ENCODE data around the gene RNF26. TPM values are rescaled to one million over a fixed set of nuclear protein-coding genes. Genes with fewer than 3 reads are reported as not detected.

The RNF26 gene
- total RNA-seq, 1 donor from 2014 or later = 16.8 TPM

GRCh38 chr11:119372260-119373058 lies 38.1 kb downstream of the RNF26 start:
- no peaks in the 10 kb centered on the region for H3K27me3 ChIP-seq
- intact Hi-C loops (cut with DNase I) = no loop called here
- H3K36me3 ChIP-seq = no peaks in the 10 kb centered on the region
- H3K27ac ChIP-seq = no peak overlapping the region
- H3K4me3 ChIP-seq = no peak overlapping the region
- H3K4me1 ChIP-seq = peaks cover 5 to 15% of the 10 kb centered on the region in 2 donors
- DNase-seq (ENCODE audit: low spot score in 2 of 2) = peak in 1 of 2 donors; percentile 61
- no peak for TF ChIP-seq CTCF (IDR thresholded peaks at IDR 0.05)
- H3K9me3 ChIP-seq = no peaks in the 10 kb centered on the region

GRCh38 chr11:119373059-119373920 lies 39.0 kb downstream of the RNF26 start:
- no peaks in the 10 kb centered on the region for H3K9me3 ChIP-seq
- H3K4me3 ChIP-seq = no peak overlapping the region
- H3K27ac ChIP-seq = no peak overlapping the region
- H3K4me1 ChIP-seq = peaks cover 5 to 15% of the 10 kb centered on the region in 2 donors
- no peaks in the 10 kb centered on the region for H3K36me3 ChIP-seq
- TF ChIP-seq CTCF (IDR thresholded peaks at IDR 0.05) = no peak
- intact Hi-C loops (cut with DNase I) = no loop called here
- DNase-seq (ENCODE audit: low spot score in 2 of 2) = peak in 1 of 2 donors; percentile 43
- no peaks in the 10 kb centered on the region for H3K27me3 ChIP-seq

- peak in 1 of 2 donors; percentile 89 for DNase-seq (ENCODE audit: low spot score in 2 of 2)
- H3K27ac ChIP-seq = no peak overlapping the region
- peaks cover 5 to 15% of the 10 kb centered on the region in 2 donors for H3K4me1 ChIP-seq
- TF ChIP-seq CTCF (IDR thresholded peaks at IDR 0.05) = peak; percentile 82 to 85 (median 84)
- intact Hi-C loops (cut with DNase I) = loop anchor here (1.0 kb wide), 1 partner anchor 18 kb away; no protein-coding TSS in a partner anchor
- H3K36me3 ChIP-seq = no peaks in the 10 kb centered on the region
- H3K27me3 ChIP-seq = no peaks in the 10 kb centered on the region
- H3K4me3 ChIP-seq = no peak overlapping the region
- H3K9me3 ChIP-seq = no peaks in the 10 kb centered on the region
Observed at GRCh38 chr11:119373921-119374631, 39.7 kb downstream of the RNF26 start.

- peaks cover 5 to 15% of the 10 kb centered on the region in 2 donors for H3K4me1 ChIP-seq
- peak in 1 of 2 donors; percentile 54 for DNase-seq (ENCODE audit: low spot score in 2 of 2)
- peak overlapping the region in 1 of 2 donors; percentile 62 for H3K27ac ChIP-seq
- no peak overlapping the region for H3K4me3 ChIP-seq
- H3K9me3 ChIP-seq = no peaks in the 10 kb centered on the region
- no peaks in the 10 kb centered on the region for H3K27me3 ChIP-seq
- no peaks in the 10 kb centered on the region for H3K36me3 ChIP-seq
- intact Hi-C loops (cut with DNase I) = loop anchor here (1.0 kb wide), 1 partner anchor 18 kb away; no protein-coding TSS in a partner anchor
- no peak for TF ChIP-seq CTCF (IDR thresholded peaks at IDR 0.05)
Observed at GRCh38 chr11:119374632-119375336, 40.5 kb downstream of the RNF26 start.

Data from ascending aorta (tissue), 2 donors.